Measurements from ENCODE around the gene NTNG2.

Gene NTNG2

DNA sequence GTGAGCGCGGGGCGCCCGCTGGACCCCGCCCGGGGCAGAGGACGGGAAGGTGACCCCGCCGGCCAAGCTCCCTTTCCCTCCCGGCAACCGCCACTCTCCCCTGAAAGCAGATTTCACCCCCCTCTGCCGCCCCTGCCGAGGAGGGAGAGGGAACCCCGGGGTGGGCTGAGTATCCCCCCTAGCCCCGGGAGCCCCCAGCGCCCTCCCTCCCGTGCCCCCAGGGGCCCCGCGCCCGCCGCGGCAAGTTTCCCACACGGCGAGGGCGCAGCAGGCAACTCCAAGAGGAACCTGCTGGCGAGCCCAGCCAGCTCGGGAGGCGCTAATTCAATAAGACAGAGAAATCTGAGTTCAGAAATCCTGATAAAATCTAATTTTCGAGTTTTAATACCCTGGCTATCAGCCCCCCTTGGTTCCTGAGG is 1.6 kb downstream of the NTNG2 start:
- no peaks in the 10 kb centered on the region for H3K9me3 ChIP-seq (ENCODE audit: low read depth, low read length)
- H3K36me3 ChIP-seq (ENCODE audit: insufficient read depth, low read length): no peaks in the 10 kb centered on the region
- H3K27ac ChIP-seq: no peak overlapping the region
- no peak overlapping the region for H3K9ac ChIP-seq (ENCODE audit: insufficient read length)
- DNase-seq (ENCODE audit: low read depth, low spot score): no peak
- H3K4me3 ChIP-seq: no peak overlapping the region
- TF ChIP-seq FOXP2 (optimal IDR thresholded peaks at IDR 0.05; ENCODE audit: control extremely low read depth, extremely low read length, insufficient read depth): no peak
- TF ChIP-seq EZH2 (IDR thresholded peaks at IDR 0.05): no peak
- no peak for TF ChIP-seq POLR2AphosphoS5 (IDR thresholded peaks at IDR 0.05; ENCODE audit: borderline replicate concordance, low read depth, low read length)

DNA sequence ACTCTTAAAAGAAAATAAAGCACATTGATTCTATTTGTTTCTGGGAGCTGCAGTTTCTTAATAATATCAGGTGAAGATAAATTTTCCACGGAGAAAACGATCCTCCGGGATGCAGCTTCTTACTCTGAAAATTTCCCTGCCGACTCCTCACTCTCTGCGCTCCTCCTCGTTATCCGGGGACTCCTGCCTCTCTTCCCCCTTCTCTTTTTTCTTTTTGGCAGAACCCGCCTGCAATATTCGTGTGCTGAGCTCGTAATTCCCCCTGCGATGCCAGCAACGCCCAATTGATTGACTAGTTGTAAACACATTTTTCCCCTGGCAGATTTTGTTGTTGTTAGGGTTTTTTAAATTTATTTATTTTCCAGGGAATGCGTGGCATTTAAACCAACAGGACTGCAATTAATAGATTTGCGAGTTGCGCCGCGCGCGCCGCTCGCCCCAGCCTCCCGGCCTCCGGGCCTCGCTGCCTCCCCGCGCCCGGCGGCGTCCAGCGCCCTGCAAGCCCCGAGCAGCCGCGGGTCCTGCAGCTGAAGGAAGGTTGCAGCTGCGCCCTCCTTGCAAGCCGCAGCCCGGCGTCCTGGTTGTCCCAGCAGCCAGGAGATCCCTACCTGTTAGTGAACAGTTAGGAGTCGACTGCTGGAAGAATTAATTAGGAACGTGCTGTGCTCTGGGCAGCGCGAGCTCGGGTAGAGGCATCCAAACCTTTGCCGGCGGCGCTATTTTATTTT is 2.2 kb downstream of the NTNG2 start:
- Histone ChIP-seq H3K9me3 (ENCODE audit: low read depth, low read length) (no peaks in the 10 kb centered on the region), H3K4me3 (no peak overlapping the region), H3K27ac (no peak overlapping the region), H3K9ac (ENCODE audit: insufficient read length) (no peak overlapping the region), H3K36me3 (ENCODE audit: insufficient read depth, low read length) (no peaks in the 10 kb centered on the region)
- no peak for DNase-seq (ENCODE audit: low read depth, low spot score)
- no peak for TF ChIP-seq POLR2AphosphoS5 (IDR thresholded peaks at IDR 0.05; ENCODE audit: borderline replicate concordance, low read depth, low read length)
- TF ChIP-seq FOXP2 (optimal IDR thresholded peaks at IDR 0.05; ENCODE audit: control extremely low read depth, extremely low read length, insufficient read depth): no peak
- peak; percentile 99 for TF ChIP-seq EZH2 (IDR thresholded peaks at IDR 0.05)

DNA sequence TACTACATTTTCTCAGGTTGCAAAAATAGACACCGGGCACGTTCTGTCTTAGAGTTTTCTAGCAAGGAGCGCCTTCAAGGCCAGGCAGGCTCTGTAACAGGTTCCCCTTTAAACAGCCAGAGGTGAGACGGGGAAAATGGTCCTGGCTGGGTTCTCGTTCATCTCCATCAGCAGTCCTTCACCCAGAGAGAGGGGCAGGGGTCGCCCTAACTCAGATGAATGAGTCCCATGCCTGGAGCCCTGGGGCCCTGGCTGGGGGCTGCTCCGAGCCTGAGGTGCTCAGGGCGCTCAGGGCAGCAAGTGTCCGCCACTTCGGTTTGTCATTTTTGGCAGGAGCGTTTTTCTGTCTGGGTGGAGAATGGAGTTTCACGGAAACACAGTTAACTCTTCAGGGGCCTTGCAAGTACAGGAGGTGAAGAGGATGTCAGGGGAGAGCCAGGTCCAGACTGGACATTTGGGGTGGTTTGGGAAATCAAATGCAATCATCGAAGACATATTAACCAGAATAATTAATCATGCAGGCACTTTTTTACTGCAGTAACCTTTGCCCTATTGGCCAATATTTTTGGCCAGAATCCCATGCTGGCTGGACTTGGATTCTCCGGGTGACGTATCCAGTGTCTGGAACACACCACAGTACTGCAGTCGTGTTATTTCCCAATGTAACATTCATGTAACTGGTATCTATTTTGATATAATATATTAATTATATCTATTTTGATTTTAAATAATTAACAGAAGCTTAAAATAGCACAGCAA is 2.9 kb downstream of the NTNG2 start:
- DNase-seq (ENCODE audit: low read depth, low spot score): no peak
- H3K27ac ChIP-seq: no peak overlapping the region
- no peak for TF ChIP-seq EZH2 (IDR thresholded peaks at IDR 0.05)
- no peak for TF ChIP-seq POLR2AphosphoS5 (IDR thresholded peaks at IDR 0.05; ENCODE audit: borderline replicate concordance, low read depth, low read length)
- TF ChIP-seq FOXP2 (optimal IDR thresholded peaks at IDR 0.05; ENCODE audit: control extremely low read depth, extremely low read length, insufficient read depth): no peak
- H3K4me3 ChIP-seq: no peak overlapping the region
- H3K9me3 ChIP-seq (ENCODE audit: low read depth, low read length): no peaks in the 10 kb centered on the region
- no peak overlapping the region for H3K9ac ChIP-seq (ENCODE audit: insufficient read length)
- no peaks in the 10 kb centered on the region for H3K36me3 ChIP-seq (ENCODE audit: insufficient read depth, low read length)

DNA sequence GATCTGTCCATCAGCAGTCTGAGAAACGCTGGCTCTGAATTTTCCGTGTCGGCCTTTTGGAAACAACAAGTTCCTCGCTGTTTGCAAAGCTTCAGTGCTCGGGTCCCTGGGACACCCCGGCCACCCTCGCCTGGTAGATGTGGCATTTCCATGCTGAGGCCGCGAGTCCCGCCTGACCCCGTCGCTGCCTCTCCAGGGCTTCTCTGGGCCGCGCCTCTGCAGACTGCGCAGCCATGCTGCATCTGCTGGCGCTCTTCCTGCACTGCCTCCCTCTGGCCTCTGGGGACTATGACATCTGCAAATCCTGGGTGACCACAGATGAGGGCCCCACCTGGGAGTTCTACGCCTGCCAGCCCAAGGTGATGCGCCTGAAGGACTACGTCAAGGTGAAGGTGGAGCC is 4.7 kb downstream of the NTNG2 start:
- Histone ChIP-seq H3K36me3 (ENCODE audit: insufficient read depth, low read length) (no peaks in the 10 kb centered on the region), H3K4me3 (no peak overlapping the region), H3K9ac (ENCODE audit: insufficient read length) (no peak overlapping the region), H3K9me3 (ENCODE audit: low read depth, low read length) (no peaks in the 10 kb centered on the region), H3K27ac (no peak overlapping the region)
- no peak for TF ChIP-seq POLR2AphosphoS5 (IDR thresholded peaks at IDR 0.05; ENCODE audit: borderline replicate concordance, low read depth, low read length)
- no peak for TF ChIP-seq FOXP2 (optimal IDR thresholded peaks at IDR 0.05; ENCODE audit: control extremely low read depth, extremely low read length, insufficient read depth)
- no peak for TF ChIP-seq EZH2 (IDR thresholded peaks at IDR 0.05)
- no peak for DNase-seq (ENCODE audit: low read depth, low spot score)

DNA sequence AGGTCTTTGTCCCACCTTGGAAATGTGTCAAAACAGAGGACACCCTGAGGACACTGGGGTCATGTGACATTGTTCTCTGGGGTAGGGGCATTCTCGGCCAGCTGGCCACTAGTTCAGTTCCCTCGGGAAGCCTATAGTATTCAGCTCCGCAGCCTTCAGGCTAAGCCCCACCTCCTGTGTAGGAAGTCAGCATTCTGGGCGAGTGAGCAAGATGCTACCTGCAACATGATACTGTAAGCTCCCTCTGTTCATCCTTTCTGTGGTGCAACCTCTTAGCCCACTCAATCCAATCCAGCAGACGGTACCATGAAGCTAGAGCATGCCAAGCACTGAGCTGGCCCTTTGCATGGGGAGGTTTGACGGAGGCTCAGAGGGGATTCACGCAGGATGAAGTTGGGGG is 5.3 kb downstream of the NTNG2 start:
- Histone ChIP-seq H3K36me3 (ENCODE audit: insufficient read depth, low read length) (no peaks in the 10 kb centered on the region), H3K9me3 (ENCODE audit: low read depth, low read length) (no peaks in the 10 kb centered on the region), H3K4me3 (no peak overlapping the region), H3K27ac (no peak overlapping the region), H3K9ac (ENCODE audit: insufficient read length) (no peak overlapping the region)
- TF ChIP-seq POLR2AphosphoS5 (IDR thresholded peaks at IDR 0.05; ENCODE audit: borderline replicate concordance, low read depth, low read length) (no peak), EZH2 (IDR thresholded peaks at IDR 0.05) (no peak), FOXP2 (optimal IDR thresholded peaks at IDR 0.05; ENCODE audit: control extremely low read depth, extremely low read length, insufficient read depth) (no peak)
- DNase-seq (ENCODE audit: low read depth, low spot score): no peak

DNA sequence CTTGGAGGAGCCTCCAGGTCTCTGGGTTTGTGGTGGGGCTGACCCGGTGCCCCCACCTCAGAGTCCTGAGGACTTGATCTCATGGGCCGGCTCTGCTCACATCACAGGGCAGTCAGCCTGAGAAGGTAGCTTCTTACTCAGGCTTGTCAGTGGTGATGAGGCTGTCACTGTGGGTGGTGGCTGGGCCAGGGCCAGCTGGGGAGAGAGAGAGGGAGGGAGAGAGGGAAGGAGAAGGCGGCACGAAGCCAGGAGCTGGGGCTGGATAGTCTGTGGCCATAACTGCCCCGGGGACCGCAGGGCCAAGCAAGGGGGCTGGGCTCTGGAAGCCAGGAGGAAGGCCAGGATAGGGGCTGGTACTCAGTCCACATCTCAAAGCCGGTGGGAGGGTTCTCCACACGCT is 6.5 kb downstream of the NTNG2 start:
- Histone ChIP-seq H3K4me3 (no peak overlapping the region), H3K9me3 (ENCODE audit: low read depth, low read length) (no peaks in the 10 kb centered on the region), H3K9ac (ENCODE audit: insufficient read length) (no peak overlapping the region), H3K27ac (no peak overlapping the region), H3K36me3 (ENCODE audit: insufficient read depth, low read length) (no peaks in the 10 kb centered on the region)
- no peak for TF ChIP-seq POLR2AphosphoS5 (IDR thresholded peaks at IDR 0.05; ENCODE audit: borderline replicate concordance, low read depth, low read length)
- TF ChIP-seq FOXP2 (optimal IDR thresholded peaks at IDR 0.05; ENCODE audit: control extremely low read depth, extremely low read length, insufficient read depth): no peak
- TF ChIP-seq EZH2 (IDR thresholded peaks at IDR 0.05): no peak
- DNase-seq (ENCODE audit: low read depth, low spot score): no peak

DNA sequence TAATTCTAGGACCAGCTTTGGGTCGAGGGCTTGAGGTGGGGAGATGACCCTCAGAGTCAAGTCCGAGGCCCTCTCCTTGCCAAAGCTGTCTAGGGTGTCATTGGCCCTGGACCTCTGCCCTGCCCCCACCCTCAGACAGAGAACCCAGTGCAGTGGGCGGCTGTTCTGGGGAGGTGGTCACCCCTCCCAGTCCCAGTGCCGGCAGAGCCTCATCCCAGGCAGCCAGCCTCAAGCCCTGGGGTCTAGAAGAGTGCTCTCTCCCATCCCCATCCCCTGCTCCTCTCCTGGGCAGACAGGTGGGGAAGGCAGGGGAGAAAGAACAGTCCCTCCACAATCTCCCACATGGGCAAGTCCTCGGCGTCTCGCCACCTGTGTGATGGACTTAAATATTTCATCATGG is 7.0 kb downstream of the NTNG2 start:
- Histone ChIP-seq H3K9ac (ENCODE audit: insufficient read length) (no peak overlapping the region), H3K27ac (no peak overlapping the region), H3K36me3 (ENCODE audit: insufficient read depth, low read length) (no peaks in the 10 kb centered on the region), H3K4me3 (no peak overlapping the region), H3K9me3 (ENCODE audit: low read depth, low read length) (no peaks in the 10 kb centered on the region)
- no peak for DNase-seq (ENCODE audit: low read depth, low spot score)
- no peak for TF ChIP-seq FOXP2 (optimal IDR thresholded peaks at IDR 0.05; ENCODE audit: control extremely low read depth, extremely low read length, insufficient read depth)
- no peak for TF ChIP-seq POLR2AphosphoS5 (IDR thresholded peaks at IDR 0.05; ENCODE audit: borderline replicate concordance, low read depth, low read length)
- no peak for TF ChIP-seq EZH2 (IDR thresholded peaks at IDR 0.05)

DNA sequence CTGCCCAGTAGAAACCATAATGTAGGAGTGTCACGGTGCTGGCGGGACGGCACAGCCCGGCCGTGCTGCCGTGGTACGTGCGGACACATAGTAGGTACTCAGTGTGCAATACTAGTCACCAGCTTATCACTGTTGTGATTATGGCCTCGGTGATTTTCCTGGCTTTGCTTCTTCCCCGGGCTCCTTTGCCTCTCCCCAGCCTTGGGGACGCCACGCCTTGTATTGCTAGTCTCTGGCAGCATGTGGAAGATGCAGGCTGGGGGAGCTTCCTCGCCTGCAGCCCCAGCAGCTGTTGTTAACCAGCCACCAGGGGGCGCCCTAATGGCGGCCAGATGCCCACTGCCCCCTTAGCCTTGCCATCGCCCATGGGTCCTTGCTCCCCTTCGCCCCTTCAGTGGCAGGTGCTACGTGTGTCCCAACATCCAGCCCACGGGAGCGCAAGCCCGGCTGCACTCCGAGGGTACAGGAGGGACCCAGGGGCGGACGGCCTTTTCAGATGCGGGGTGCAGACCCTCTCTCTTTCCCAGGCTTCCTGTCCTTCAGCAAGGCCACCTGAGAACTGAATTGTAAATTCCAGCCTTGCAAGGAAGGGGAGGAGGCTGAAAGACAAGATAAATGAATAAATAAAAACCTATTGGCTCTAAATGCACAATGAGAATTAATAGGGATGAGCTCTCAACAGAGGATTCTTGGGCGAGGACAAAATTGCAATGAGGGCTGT is 8.0 kb downstream of the NTNG2 start:
- no peak for TF ChIP-seq EZH2 (IDR thresholded peaks at IDR 0.05)
- no peak for TF ChIP-seq FOXP2 (optimal IDR thresholded peaks at IDR 0.05; ENCODE audit: control extremely low read depth, extremely low read length, insufficient read depth)
- no peak for TF ChIP-seq POLR2AphosphoS5 (IDR thresholded peaks at IDR 0.05; ENCODE audit: borderline replicate concordance, low read depth, low read length)
- DNase-seq (ENCODE audit: low read depth, low spot score): no peak

More for the DNA sequence above, 8.0 kb downstream of the NTNG2 start:
- no peaks in the 10 kb centered on the region for H3K36me3 ChIP-seq (ENCODE audit: insufficient read depth, low read length)
- no peaks in the 10 kb centered on the region for H3K9me3 ChIP-seq (ENCODE audit: low read depth, low read length)
- H3K27ac ChIP-seq: no peak overlapping the region
- no peak overlapping the region for H3K9ac ChIP-seq (ENCODE audit: insufficient read length)
- no peak overlapping the region for H3K4me3 ChIP-seq

All from SK-N-MC (cell line).